MM.1S (cell line): ENCODE measurements around the gene FARP1.

Experiments
- EZH2 ChIP-seq: fragments of 300-600 bp; sonication (generic); optimal IDR thresholded peaks from 2 replicates; pipeline ENCODE3; 2017; ENCODE audit warnings: low read depth, mild to moderate bottlenecking, antibody characterized with exemption, low read length, mixed read lengths
- TF ChIP-seq, protein P1 (sequence below): fragments of 300-600 bp; sonication (generic); IDR thresholded peaks from 2 replicates; pipeline ENCODE4 v1.5.1; 2016; ENCODE audit warnings: antibody characterized with exemption, low read length, mixed read lengths

DNA sequence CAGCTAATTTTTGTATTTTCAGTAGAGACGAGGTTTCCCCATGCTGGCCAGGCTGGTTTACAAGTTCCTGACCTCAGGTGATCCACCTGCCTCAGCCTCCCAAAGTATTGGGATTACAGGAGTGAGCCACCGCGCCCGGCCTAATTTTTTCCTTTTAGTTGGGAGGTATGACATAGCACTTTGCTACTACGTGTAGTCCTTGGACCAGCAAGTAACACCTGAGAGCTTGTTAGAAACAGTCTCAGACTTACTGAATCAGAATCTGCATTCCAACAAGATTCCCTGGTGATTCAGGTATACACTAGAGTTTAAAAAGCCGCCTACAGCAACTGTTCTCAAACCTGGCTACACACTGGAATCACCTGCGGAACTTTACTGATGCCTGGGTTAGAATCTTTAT, 1.8 kb upstream of the FARP1 start:
- TF ChIP-seq EZH2, result no peak
- TF ChIP-seq, protein P1, sequence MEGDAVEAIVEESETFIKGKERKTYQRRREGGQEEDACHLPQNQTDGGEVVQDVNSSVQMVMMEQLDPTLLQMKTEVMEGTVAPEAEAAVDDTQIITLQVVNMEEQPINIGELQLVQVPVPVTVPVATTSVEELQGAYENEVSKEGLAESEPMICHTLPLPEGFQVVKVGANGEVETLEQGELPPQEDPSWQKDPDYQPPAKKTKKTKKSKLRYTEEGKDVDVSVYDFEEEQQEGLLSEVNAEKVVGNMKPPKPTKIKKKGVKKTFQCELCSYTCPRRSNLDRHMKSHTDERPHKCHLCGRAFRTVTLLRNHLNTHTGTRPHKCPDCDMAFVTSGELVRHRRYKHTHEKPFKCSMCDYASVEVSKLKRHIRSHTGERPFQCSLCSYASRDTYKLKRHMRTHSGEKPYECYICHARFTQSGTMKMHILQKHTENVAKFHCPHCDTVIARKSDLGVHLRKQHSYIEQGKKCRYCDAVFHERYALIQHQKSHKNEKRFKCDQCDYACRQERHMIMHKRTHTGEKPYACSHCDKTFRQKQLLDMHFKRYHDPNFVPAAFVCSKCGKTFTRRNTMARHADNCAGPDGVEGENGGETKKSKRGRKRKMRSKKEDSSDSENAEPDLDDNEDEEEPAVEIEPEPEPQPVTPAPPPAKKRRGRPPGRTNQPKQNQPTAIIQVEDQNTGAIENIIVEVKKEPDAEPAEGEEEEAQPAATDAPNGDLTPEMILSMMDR, result no peak
